ENCODE results near the gene B4GALT6. TPM values are rescaled to one million over a fixed set of nuclear protein-coding genes. Genes with fewer than 3 reads are reported as not detected.

B4GALT6 gene
- total and polyA plus RNA-seq, 2 of the 13 experiments (the other 11 are each of a cell fraction or from before 2014, with no cell fraction given), result 1.9 to 3.3 TPM

DNA sequence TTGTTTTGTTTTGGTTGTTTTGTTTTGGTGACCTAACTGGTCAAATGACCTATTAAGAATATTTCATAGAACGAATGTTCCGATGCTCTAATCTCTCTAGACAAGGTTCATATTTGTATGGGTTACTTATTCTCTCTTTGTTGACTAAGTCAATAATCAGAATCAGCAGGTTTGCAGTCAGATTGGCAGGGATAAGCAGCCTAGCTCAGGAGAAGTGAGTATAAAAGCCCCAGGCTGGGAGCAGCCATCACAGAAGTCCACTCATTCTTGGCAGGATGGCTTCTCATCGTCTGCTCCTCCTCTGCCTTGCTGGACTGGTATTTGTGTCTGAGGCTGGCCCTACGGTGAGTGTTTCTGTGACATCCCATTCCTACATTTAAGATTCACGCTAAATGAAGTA lies 92.8 kb downstream of the B4GALT6 start, which contains the start of gene TTR (continued):
- no peak for TF ChIP-seq ZNF83 (CRISPR knock-in tag; IDR thresholded peaks at IDR 0.05; ENCODE audit: borderline replicate concordance)
- no peak for TF ChIP-seq ZNF570 (CRISPR knock-in tag; IDR thresholded peaks at IDR 0.05; ENCODE audit: borderline replicate concordance)
- TF ChIP-seq ZNF598 (CRISPR knock-in tag; IDR thresholded peaks at IDR 0.05; ENCODE audit: borderline replicate concordance), result no peak
- no peak for TF ChIP-seq ARHGAP35 (CRISPR knock-in tag; IDR thresholded peaks at IDR 0.05; ENCODE audit: borderline replicate concordance)
- TF ChIP-seq RBFOX2 (IDR thresholded peaks at IDR 0.05; ENCODE audit: low read depth, low read length), result peak; percentile 53; the same call in 1 of the 2 replicates
- TF ChIP-seq, protein P1, sequence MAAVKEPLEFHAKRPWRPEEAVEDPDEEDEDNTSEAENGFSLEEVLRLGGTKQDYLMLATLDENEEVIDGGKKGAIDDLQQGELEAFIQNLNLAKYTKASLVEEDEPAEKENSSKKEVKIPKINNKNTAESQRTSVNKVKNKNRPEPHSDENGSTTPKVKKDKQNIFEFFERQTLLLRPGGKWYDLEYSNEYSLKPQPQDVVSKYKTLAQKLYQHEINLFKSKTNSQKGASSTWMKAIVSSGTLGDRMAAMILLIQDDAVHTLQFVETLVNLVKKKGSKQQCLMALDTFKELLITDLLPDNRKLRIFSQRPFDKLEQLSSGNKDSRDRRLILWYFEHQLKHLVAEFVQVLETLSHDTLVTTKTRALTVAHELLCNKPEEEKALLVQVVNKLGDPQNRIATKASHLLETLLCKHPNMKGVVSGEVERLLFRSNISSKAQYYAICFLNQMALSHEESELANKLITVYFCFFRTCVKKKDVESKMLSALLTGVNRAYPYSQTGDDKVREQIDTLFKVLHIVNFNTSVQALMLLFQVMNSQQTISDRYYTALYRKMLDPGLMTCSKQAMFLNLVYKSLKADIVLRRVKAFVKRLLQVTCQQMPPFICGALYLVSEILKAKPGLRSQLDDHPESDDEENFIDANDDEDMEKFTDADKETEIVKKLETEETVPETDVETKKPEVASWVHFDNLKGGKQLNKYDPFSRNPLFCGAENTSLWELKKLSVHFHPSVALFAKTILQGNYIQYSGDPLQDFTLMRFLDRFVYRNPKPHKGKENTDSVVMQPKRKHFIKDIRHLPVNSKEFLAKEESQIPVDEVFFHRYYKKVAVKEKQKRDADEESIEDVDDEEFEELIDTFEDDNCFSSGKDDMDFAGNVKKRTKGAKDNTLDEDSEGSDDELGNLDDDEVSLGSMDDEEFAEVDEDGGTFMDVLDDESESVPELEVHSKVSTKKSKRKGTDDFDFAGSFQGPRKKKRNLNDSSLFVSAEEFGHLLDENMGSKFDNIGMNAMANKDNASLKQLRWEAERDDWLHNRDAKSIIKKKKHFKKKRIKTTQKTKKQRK (IDR thresholded peaks at IDR 0.05; ENCODE audit: low read length), result no peak
- TF ChIP-seq, protein P2, sequence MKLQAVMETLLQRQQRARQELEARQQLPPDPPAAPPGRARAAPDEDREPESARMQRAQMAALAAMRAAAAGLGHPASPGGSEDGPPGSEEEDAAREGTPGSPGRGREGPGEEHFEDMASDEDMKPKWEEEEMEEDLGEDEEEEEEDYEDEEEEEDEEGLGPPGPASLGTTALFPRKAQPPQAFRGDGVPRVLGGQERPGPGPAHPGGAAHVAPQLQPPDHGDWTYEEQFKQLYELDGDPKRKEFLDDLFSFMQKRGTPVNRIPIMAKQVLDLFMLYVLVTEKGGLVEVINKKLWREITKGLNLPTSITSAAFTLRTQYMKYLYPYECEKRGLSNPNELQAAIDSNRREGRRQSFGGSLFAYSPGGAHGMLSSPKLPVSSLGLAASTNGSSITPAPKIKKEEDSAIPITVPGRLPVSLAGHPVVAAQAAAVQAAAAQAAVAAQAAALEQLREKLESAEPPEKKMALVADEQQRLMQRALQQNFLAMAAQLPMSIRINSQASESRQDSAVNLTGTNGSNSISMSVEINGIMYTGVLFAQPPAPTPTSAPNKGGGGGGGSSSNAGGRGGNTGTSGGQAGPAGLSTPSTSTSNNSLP (IDR thresholded peaks at IDR 0.05; ENCODE audit: low read depth, low read length), result peak; percentile 83
- TF ChIP-seq, protein P3, sequence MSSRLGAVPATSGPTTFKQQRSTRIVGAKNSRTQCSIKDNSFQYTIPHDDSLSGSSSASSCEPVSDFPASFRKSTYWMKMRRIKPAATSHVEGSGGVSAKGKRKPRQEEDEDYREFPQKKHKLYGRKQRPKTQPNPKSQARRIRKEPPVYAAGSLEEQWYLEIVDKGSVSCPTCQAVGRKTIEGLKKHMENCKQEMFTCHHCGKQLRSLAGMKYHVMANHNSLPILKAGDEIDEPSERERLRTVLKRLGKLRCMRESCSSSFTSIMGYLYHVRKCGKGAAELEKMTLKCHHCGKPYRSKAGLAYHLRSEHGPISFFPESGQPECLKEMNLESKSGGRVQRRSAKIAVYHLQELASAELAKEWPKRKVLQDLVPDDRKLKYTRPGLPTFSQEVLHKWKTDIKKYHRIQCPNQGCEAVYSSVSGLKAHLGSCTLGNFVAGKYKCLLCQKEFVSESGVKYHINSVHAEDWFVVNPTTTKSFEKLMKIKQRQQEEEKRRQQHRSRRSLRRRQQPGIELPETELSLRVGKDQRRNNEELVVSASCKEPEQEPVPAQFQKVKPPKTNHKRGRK (CRISPR knock-in tag; IDR thresholded peaks at IDR 0.05), result no peak
- TF ChIP-seq, protein P4, sequence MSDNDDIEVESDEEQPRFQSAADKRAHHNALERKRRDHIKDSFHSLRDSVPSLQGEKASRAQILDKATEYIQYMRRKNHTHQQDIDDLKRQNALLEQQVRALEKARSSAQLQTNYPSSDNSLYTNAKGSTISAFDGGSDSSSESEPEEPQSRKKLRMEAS (IDR thresholded peaks at IDR 0.05), result no peak
- TF ChIP-seq REL (CRISPR knock-in tag; conservative IDR thresholded peaks at IDR 0.05), result no peak
- TF ChIP-seq, protein P5, sequence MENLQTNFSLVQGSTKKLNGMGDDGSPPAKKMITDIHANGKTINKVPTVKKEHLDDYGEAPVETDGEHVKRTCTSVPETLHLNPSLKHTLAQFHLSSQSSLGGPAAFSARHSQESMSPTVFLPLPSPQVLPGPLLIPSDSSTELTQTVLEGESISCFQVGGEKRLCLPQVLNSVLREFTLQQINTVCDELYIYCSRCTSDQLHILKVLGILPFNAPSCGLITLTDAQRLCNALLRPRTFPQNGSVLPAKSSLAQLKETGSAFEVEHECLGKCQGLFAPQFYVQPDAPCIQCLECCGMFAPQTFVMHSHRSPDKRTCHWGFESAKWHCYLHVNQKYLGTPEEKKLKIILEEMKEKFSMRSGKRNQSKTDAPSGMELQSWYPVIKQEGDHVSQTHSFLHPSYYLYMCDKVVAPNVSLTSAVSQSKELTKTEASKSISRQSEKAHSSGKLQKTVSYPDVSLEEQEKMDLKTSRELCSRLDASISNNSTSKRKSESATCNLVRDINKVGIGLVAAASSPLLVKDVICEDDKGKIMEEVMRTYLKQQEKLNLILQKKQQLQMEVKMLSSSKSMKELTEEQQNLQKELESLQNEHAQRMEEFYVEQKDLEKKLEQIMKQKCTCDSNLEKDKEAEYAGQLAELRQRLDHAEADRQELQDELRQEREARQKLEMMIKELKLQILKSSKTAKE (CRISPR knock-in tag; IDR thresholded peaks at IDR 0.05; ENCODE audit: borderline replicate concordance), result no peak
- TF ChIP-seq SOX5 (CRISPR knock-in tag; IDR thresholded peaks at IDR 0.05; ENCODE audit: borderline replicate concordance), result peak; percentile 65; the same call in 1 of the 2 replicates
- no peak for TF ChIP-seq ZNF703 (CRISPR knock-in tag; IDR thresholded peaks at IDR 0.05; ENCODE audit: borderline replicate concordance)
- 0 out of 2 replicates have a peak, but pooled peaks have one; percentile 45 for TF ChIP-seq FOXK2 (IDR thresholded peaks at IDR 0.05)
- TF ChIP-seq CENPX (CRISPR knock-in tag; IDR thresholded peaks at IDR 0.05), result no peak
- TF ChIP-seq ZNF333 (CRISPR knock-in tag; IDR thresholded peaks at IDR 0.05; ENCODE audit: borderline replicate concordance), result no peak
- no peak for TF ChIP-seq ZNF335 (CRISPR knock-in tag; IDR thresholded peaks at IDR 0.05)
- TF ChIP-seq JUND (CRISPR knock-in tag; IDR thresholded peaks at IDR 0.05), result 0 out of 2 replicates have a peak, but pooled peaks have one; percentile 30
- no peak for TF ChIP-seq HNRNPLL (IDR thresholded peaks at IDR 0.05; ENCODE audit: low read depth, low read length, poor library complexity, severe bottlenecking)
- no peak for TF ChIP-seq ZNF775 (CRISPR knock-in tag; IDR thresholded peaks at IDR 0.05; ENCODE audit: borderline replicate concordance)
- TF ChIP-seq THYN1 (CRISPR knock-in tag; IDR thresholded peaks at IDR 0.05; ENCODE audit: borderline replicate concordance, low read depth), result no peak

Data from HepG2 (cell line).